ENCODE results near the gene CNTNAP2.
"Not testable (repeated sequence)": the region's sequence is repeated elsewhere in the genome, so short reads cannot be mapped to it uniquely, and the experiment has no call there.

Gene CNTNAP2

DNA sequence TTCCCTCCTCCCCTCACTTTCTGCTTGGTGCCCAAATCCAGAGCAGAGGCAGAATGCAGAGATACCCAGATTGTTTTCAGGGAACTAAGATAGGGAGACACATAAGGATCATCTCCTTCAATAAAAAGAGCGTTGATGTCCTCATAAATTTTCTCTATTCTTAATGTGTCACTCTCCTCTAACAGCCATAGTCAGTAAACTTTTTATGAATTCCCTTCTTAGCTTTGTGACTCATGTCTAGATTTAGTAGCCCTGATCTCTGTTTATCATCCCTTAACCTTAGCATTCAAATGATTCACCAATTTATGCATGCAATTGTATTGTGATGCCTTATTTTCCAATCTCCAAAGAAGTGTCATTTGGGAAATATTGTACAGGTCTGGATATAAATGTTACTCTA is 1478.4 kb downstream of the CNTNAP2 start:
- DNase-seq (ENCODE audit: low read depth in 2 of 2, low spot score in 1 of 2), result no peak

DNA sequence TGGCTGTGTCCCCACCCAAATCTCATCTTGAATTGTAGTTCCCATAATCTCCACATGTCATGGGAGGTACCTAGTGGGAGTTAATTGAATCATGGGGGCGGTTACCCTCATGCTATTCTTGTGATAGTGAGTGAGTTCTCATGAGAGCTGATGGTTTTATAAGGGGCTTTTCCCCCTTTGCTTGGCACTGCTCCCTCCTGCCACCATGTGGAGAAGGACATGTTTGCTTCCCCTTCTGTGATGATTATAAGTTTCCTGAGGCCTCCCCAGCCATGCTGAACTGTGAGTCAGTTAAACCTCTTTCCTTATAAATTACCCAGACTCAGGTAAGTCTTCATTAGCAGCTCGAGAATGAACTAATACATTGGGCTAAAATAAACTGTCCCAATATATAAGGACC is 1482.1 kb downstream of the CNTNAP2 start:
- DNase-seq (ENCODE audit: low read depth in 2 of 2, low spot score in 1 of 2), result not testable (repeated sequence)

DNA sequence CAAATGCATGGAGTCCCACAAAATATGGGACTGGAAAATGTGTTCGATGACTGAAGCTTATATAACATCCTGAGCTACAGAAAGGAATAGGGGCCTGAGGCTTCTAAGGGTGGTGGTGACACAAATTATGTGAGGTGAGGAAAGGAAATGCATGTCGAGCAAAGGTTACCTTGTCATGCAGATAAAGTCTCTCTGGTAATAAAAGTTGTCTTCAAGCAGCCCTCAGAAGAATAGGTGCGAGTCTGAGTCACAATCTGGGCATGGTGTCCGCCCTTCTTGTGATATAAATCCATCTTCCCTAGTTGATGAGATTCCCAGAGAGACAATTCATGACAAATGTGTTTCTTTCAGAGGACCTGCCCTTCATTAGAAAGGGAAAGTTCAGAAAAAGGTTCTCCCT is 1488.7 kb downstream of the CNTNAP2 start:
- DNase-seq (ENCODE audit: low read depth in 2 of 2, low spot score in 1 of 2), result no peak

DNA sequence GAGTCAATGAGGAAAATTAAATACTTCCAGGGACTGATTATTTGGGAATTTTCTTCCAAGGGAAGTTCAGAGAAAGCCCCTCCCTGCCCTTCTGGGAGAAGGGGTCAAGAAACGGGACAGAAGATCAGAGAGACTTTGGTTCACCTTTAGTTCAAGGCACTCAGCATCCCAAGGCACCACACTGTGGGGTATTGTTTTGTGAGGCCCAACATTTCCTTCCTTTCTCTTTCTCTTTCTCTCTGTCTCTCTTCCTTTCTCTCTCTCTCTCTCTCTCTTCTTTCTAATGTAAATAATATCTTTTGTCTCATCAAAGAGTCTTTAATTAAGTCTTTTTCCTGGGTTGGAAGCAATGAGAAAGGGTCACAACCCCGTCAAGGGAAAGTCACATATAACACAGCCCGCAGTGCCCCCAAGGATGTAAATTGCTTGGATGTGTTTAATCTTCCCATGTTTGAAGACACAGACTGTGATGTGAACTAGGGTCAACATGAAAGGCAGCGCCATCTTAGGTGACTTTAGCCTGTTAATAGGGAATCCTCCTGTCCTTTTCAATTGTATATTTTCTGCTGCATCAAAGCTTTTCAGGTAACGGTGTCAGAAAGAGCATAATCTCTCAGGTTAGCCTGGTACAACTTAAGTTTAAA is 1490.7 kb downstream of the CNTNAP2 start:
- no peak for DNase-seq (ENCODE audit: low read depth in 2 of 2, low spot score in 1 of 2)

DNA sequence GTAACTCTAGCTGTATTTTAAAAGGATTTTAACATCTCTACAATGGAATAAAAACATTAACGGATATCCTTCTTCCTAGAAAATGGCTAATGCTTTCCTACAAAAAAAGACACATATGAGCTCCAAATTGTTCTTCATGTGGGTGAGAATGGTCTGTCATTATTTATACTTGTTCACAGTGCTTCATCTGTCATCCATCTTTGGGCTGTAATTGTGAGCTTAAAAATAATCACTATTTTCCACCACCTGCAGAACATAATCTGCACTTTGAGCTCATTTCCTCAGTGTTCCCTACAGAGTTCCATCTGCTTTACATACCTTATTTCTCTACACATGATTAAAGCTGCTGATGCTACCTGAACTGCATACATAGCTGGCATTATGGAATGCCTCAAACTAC is 1494.8 kb downstream of the CNTNAP2 start:
- DNase-seq (ENCODE audit: low read depth in 2 of 2, low spot score in 1 of 2), result no peak

DNA sequence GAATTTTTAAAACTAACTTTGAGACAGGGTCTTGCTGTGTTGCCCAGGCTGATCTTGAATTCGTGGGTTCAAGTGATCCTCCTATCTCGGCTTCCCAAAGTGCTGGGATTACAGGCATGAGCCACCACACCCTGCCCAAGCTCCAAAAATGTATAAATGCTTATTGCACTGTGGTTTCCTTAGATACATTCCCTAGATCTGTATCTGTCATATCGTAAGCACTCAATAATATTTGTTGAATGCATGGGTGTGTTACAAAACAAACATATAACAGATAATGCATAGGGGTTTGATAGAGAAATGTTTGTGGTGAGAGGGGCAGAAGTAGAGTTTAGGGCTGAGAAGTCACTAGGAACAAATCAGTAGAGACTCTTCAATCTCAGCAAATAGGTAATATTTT is 1518.7 kb downstream of the CNTNAP2 start:
- DNase-seq (ENCODE audit: low read depth in 2 of 2, low spot score in 1 of 2), result no peak

DNA sequence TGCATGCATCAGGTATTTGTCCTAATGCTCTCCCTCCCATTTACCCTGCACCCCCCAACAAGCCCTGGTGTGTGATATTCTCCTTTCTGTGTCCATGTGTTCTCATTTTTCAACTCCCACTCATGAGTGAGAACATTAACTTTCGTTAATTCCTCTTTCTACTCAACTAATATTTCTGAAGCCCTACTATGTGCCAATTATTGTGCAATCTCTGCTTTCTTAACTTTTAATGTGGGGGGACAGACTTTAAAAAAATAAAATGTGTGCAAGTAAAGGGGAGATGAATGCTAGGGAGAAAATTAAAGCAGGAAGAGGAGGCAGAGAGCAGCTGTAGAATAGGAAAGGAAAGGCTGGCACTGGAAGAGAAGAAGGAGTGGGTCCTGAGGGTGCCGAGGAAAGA is 1520.0 kb downstream of the CNTNAP2 start:
- no peak for DNase-seq (ENCODE audit: low read depth in 2 of 2, low spot score in 1 of 2)

DNA sequence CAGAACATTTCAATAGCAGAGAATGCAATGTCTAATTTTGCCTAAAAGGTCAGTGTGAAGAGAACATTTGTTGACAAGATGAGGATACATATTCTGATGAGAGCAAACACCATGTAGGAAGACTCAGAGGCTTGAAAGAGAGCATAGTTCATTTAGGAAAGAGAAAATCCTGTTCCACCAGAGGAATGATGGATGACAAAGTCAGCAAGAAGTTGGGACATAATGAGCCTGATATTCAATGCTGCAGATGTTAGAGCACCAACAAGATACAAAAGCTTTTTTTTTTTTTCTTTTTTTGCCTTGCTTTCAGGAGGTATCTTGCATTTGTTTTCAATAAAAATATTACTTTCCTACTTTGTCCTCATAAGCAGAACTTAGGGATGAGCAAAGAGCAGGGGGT is 1522.0 kb downstream of the CNTNAP2 start:
- no peak for DNase-seq (ENCODE audit: low read depth in 2 of 2, low spot score in 1 of 2)

DNA sequence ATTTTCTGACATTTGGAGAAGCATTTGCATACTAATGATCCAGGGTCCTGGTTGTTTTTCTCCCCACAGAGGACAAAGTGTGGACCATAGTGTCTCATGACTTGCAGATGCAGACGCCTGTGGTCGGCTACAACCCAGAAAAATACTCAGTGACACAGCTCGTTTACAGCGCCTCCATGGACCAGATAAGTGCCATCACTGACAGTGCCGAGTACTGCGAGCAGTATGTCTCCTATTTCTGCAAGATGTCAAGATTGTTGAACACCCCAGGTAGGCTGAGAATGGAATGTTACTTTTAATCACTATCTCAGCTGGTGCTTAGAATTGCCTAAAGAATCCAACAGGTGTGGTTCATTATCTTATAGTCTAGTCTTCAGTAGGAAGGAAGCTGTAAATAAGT is 1522.4 kb downstream of the CNTNAP2 start:
- no peak for DNase-seq (ENCODE audit: low read depth in 2 of 2, low spot score in 1 of 2)

DNA sequence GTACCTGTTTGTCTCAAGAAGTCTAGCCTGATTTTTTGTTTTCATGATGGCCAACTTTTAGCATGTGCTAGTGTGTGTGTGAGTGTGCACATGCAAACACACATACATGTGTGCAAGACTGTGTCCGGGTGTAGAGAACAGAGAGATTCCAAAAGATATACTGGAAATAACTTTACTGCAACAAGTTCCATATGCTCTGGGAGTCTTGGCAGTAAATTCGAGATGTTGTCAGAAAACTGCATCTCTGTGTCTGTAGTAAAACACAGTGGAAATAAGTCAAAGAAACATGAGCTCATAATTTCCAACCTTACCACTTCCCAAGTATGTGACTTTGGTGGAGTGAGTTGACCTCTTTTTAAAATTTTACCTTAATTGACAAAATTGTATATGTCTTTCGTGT is 1523.2 kb downstream of the CNTNAP2 start:
- no peak for DNase-seq (ENCODE audit: low read depth in 2 of 2, low spot score in 1 of 2)

DNA sequence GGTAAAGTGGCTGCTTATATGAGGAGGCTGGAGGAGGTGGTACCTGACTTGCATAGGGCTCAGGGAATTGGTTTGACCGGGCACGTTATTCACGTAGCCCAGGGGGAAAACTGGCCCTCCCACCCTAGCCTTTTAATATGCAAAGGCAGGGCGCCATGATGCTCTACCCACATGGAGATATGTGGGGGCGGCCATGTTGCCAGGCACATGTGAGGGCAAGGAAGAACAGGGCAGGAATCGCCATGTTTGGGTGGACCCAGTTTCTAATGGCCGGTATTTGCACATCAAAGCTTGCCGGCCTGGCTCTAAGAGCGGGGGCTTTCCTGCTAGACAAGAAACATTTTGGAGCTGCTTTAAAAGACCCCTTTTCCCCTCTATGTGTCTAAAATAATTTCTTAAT is 1524.2 kb downstream of the CNTNAP2 start:
- no peak for DNase-seq (ENCODE audit: low read depth in 2 of 2, low spot score in 1 of 2)

DNA sequence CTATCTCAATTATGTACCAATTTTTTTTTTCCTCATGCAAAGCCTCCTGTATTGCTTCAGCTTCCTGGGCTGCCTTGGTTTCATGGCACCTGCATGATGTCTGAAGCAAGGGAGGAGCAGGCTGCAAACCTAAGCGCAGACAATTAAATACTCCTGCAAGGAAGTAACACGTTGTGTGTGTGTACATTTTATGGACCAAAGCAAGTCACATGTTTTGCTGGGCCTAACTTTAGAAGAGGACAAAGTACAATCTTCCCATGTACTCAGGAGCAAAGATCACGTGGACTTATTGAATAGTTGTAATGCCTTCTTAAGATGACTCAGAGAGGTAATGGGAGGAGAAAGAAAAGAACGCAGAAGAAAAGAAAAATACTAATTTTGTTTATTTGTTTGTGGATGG is 1530.0 kb downstream of the CNTNAP2 start:
- no peak for DNase-seq (ENCODE audit: low read depth in 2 of 2, low spot score in 1 of 2)

DNA sequence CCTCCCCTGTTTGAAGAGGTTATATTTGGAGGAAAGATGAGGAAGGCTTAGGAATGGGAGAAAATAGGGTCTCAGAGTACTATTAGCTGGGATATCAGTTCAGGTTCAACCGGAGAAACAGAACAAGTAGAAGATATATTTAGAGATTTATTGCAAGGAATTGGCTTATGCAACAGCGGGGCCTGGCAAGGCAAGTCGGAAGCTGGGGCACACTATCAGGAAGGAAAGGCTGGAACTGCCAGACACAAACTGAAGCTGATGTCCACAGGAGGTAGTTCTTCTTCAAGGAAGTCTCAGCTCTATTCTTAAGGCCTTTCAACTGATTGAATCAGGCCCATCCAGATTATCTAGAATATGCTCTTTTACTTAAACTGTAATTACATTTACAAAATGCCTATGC is 1534.4 kb downstream of the CNTNAP2 start:
- DNase-seq (ENCODE audit: low read depth in 2 of 2, low spot score in 1 of 2), result no peak

DNA sequence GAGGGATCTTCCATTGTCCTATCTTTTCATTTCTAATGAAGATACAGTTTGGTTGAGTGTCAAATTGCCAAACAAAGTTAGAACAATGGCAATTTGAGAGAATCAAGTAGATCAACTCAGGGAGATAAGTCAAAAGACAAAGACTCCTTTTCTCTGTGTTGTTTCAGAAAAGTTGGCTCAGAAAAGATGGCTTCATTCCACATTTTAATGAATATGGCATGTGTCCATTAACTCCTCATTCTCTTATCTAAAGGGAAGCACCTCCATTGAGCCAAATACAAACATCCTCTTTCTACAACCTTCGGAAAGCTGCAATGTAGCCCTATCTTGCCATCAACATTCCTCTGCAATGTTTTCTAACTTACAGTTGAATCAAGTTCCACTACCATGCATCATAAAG is 1535.0 kb downstream of the CNTNAP2 start:
- no peak for DNase-seq (ENCODE audit: low read depth in 2 of 2, low spot score in 1 of 2)

DNA sequence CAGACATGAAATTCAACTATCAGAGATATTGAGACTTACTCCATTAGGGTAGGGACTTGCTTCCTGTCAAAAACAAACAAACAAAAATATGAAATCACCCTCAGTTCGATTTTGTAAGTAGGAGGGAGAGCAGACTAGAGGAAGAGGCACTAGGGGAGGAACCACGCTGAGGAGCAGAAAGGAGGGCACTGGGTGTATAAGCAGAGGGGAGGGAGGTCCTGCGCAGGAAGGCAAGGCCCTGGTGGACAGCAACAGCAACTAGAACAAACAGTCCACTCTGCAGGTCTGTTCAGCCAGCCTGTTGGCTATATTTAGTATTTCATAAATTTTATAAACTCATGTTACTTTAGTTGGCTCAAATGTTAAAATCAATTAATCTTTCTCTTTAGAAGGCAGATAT is 1536.9 kb downstream of the CNTNAP2 start:
- no peak for DNase-seq (ENCODE audit: low read depth in 2 of 2, low spot score in 1 of 2)

DNA sequence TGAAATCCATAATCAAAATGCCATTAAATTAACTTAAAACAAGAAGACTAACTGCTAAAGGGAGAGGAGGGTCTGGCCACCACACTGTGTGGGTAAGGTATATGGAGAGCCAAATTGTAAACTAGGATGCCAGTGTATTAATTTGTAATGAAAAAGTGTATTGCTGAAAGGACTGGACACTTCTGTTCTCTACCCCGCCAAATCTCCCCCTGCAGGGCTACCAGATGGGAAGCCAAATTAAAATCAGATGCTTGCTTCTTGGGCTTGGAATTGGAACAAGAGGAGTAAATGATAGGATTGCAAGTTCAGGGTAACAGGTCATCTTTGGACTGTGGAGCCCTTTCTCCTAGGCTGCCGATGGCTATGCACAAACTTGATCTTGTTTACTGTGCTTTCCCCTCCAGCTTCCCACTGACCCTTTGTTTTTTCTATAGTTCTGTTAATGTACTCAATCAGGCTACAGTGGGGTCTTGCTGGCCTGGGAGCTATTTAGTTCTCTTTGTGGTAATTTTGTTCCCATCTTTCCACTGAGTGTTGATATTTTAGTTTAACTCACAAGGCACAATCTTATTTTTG is 1541.9 kb downstream of the CNTNAP2 start:
- no peak for DNase-seq (ENCODE audit: low read depth in 2 of 2, low spot score in 1 of 2)

DNA sequence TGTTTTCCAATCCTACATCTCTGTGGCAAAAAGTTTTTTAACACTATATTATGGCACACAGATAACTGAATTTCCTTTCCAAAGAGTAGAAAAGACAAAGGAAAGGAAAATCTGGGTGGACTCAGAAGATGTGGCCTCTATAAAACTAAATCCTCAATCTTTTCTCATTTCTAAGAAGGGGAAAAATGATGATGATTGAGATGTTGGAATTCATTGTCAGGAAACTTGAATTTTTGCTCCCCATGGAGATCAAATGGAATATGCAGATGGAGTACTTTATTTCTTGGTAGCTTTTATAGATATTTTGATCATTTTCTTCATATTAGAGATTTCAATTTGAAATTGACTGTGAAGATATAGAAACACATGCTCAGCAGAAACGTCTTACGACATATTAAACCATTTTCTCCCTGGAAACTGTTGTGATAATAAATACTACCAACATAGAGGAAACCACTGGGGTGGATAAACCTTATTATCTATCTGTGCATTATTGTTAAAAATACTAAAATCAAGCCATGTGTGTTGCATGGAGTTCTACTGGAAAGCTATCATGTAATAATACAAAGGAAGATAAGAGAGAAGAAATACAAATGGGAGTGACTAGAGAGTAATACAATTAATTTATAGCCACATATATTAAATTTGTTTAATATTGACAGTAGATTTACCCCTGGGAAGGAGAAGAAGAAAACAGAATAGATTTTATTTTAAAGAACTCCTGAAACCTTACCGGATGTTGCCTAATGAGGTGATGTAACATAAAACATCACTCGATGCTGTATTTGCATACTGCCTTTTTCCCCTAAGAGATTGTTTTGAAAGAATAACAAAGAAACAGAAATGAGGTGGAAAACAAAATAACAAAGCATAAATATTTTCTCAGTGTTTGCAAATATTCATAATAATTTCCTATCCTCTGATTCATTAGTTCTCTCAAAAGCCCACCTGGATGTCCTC is 1542.7 kb downstream of the CNTNAP2 start:
- DNase-seq (ENCODE audit: low read depth in 2 of 2, low spot score in 1 of 2), result no peak

DNA sequence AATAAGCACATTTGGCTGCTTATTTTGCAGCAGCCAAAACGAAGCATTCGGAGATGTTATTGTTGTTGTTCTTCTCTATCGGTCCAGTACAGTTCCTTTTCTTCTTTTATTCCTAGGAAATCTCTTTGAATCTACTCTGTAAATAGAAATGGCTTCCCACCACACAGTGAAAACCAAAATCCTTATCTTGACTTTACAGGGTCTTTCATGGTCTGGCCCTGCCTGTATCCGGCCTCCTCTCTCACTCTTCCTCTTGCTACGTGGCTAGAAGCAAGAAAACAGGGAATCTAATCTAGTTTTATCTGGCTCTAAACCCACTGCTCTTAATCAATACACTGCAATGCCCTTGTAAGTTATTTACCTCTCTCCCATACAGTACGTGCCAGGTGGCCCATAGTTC is 1547.9 kb downstream of the CNTNAP2 start:
- no peak for DNase-seq (ENCODE audit: low read depth in 2 of 2, low spot score in 1 of 2)

DNA sequence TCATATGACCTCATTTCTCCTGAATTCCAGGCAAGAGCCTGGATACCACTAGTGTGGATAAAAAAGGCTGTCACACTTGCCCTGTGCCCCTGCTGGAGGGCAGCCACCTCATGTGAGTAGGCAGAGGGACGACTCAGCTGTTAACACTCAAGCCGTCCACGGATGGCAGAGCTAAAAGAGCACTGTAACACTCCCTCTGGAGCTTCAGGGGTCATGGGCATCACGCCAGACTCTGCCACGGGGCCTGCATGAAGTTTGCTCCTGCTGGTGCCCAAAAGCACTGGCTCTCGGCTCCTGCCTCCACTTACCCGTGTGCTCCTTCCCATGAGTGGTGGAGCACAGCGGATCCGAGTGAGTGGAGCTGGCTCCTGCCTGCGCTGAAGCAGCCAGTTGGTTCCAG is 1554.2 kb downstream of the CNTNAP2 start:
- no peak for DNase-seq (ENCODE audit: low read depth in 2 of 2, low spot score in 1 of 2)

DNA sequence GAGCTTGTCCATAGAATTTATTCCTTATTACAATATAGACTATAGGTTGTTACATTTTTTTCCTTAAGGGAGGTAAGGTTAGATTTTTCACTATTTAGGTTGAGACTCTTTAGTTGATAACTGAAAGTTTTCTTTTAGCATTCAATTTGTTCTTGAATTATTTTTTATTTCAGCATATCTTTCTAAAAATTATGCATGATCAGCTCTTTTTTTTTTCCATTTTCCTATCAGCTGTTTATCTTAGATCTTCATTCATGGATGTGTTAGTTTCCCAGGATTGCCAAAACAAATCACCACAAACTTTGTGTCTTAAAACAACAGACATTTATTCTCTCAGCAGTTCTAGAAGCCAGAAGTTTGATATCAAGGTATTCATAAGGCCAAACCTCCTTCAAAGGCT is 1558.1 kb downstream of the CNTNAP2 start:
- no peak for DNase-seq (ENCODE audit: low read depth in 2 of 2, low spot score in 1 of 2)

DNA sequence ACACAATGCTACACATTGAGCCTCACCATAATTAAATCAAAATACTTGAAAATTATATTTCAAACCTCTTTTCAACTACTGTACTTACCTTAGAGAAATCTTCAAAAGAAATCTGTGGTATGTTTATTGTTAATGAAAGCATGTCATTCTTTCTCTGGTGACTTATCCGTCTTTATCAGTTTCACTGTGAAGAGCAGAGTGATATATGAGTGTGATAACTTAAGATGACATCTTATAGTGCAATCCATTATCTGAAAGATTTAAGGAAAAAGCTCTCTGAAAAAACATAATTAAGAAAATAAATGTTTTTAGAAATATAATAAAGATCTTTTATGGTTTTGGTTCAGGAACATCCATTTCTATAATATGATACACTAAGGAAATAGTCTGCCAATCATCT is 1562.3 kb downstream of the CNTNAP2 start:
- DNase-seq (ENCODE audit: low read depth in 2 of 2, low spot score in 1 of 2), result no peak

DNA sequence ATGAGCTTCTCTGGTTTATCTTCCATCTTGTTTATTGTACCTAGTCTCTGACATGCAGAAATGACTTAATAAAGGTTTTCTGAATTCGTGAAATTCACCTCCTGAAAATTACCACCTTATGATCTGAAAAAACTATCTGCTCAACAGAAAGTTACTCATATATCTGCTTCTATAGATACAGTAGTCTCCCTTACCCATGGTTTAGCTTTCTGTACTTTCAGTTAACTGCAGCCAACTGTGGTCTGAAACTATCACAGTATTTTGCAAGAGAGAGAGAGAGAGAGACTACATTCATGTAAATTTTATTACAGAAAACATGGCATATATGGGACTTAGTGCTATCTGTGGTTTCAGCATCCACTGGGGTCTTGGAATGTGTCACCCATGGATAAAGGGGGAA is 1564.9 kb downstream of the CNTNAP2 start:
- no peak for DNase-seq (ENCODE audit: low read depth in 2 of 2, low spot score in 1 of 2)

All from stimulated activated CD8-positive, alpha-beta memory T cell treated with anti-CD3 and anti-CD28 coated beads, Interleukin-4, amount 100 ng/mL, for 4 hours (primary cell).